ENCODE measurements around the gene MRPL4. TPM values are rescaled to one million over a fixed set of nuclear protein-coding genes. Genes with fewer than 3 reads are reported as not detected.

The MRPL4 gene
- total RNA-seq, 4 donors from 2014 or later, result 18.2 to 56.9 (median 31.1) TPM

- no peaks in the 10 kb centered on the region for H3K36me3 ChIP-seq
Measured at GRCh38 chr19:10255358-10255757, 3.3 kb downstream of the MRPL4 start.

GRCh38 chr19:10256551-10256950, 4.5 kb downstream of the MRPL4 start:
- Histone ChIP-seq H3K4me1 (peaks cover 0 to 4% of the 10 kb centered on the region in 2 donors), H3K27ac (no peak overlapping the region), H3K36me3 (no peaks in the 10 kb centered on the region), H3K9me3 (no peaks in the 10 kb centered on the region), H3K4me3 (no peak overlapping the region), H3K27me3 (no peaks in the 10 kb centered on the region)
- DNase-seq, result no peak
- TF ChIP-seq CTCF (IDR thresholded peaks at IDR 0.05), result no peak
- intact Hi-C loops (cut with DNase I; ENCODE audit: low total_unique reads), result no loop called here

More at GRCh38 chr19:10255358-10255757, 3.3 kb downstream of the MRPL4 start:
- no peak overlapping the region for H3K4me3 ChIP-seq
- intact Hi-C loops (cut with DNase I; ENCODE audit: low total_unique reads), result no loop called here
- TF ChIP-seq CTCF (IDR thresholded peaks at IDR 0.05) (no peak), POLR2A (IDR thresholded peaks at IDR 0.05) (no peak)
- no peak overlapping the region for H3K27ac ChIP-seq
- H3K9me3 ChIP-seq, result no peaks in the 10 kb centered on the region
- no peak for DNase-seq
- H3K4me1 ChIP-seq, result peaks cover 0 to 4% of the 10 kb centered on the region in 2 donors
- no peaks in the 10 kb centered on the region for H3K27me3 ChIP-seq

GRCh38 chr19:10256970-10257615, 5.1 kb downstream of the MRPL4 start:
- intact Hi-C loops (cut with DNase I; ENCODE audit: low total_unique reads), result no loop called here
- no peak overlapping the region for H3K4me3 ChIP-seq
- H3K27me3 ChIP-seq, result no peaks in the 10 kb centered on the region
- peaks cover 0 to 4% of the 10 kb centered on the region in 2 donors for H3K4me1 ChIP-seq
- H3K9me3 ChIP-seq, result no peaks in the 10 kb centered on the region
- H3K27ac ChIP-seq, result no peak overlapping the region
- TF ChIP-seq POLR2A (IDR thresholded peaks at IDR 0.05), result no peak
- TF ChIP-seq CTCF (IDR thresholded peaks at IDR 0.05), result no peak
- H3K36me3 ChIP-seq, result no peaks in the 10 kb centered on the region
- DNase-seq, result no peak

GRCh38 chr19:10258080-10258710, 6.2 kb downstream of the MRPL4 start:
- H3K27me3 ChIP-seq, result no peaks in the 10 kb centered on the region
- intact Hi-C loops (cut with DNase I; ENCODE audit: low total_unique reads), result no loop called here
- no peaks in the 10 kb centered on the region for H3K36me3 ChIP-seq
- no peak overlapping the region for H3K4me3 ChIP-seq
- no peaks in the 10 kb centered on the region for H3K4me1 ChIP-seq
- H3K27ac ChIP-seq, result no peak overlapping the region
- no peak for TF ChIP-seq POLR2A (IDR thresholded peaks at IDR 0.05)
- no peak for TF ChIP-seq CTCF (IDR thresholded peaks at IDR 0.05)
- no peak for DNase-seq
- no peaks in the 10 kb centered on the region for H3K9me3 ChIP-seq

GRCh38 chr19:10259162-10259905, 7.3 kb downstream of the MRPL4 start:
- DNase-seq, result peak; percentile 74 to 85
- Histone ChIP-seq H3K4me1 (no peaks in the 10 kb centered on the region), H3K9me3 (no peaks in the 10 kb centered on the region), H3K27me3 (no peaks in the 10 kb centered on the region), H3K4me3 (no peak overlapping the region), H3K36me3 (no peaks in the 10 kb centered on the region), H3K27ac (no peak overlapping the region)
- intact Hi-C loops (cut with DNase I; ENCODE audit: low total_unique reads), result no loop called here
- no peak for TF ChIP-seq POLR2A (IDR thresholded peaks at IDR 0.05)
- TF ChIP-seq CTCF (IDR thresholded peaks at IDR 0.05), result peak; percentile 44 to 70 (median 60)

Data from uterus (tissue), 4 donors.